Brain microvascular endothelial cell (primary cell): ENCODE results near the gene BCL2.

Source experiments
- DNase-seq: peaks from one replicate; pipeline ENCODE4 v3.0.0-alpha.2; 2020
- H3K27ac ChIP-seq: fragments of 250-450 bp; sonication (Bioruptor Pico); 2 replicates; pipeline ENCODE4 v1.5.1; 2020; ENCODE audit warnings: mild to moderate bottlenecking, moderate library complexity
- H3K27me3 ChIP-seq: fragments of 250-450 bp; sonication (Bioruptor Pico); replicated peaks from 2 replicates; pipeline ENCODE4 v1.5.1; 2020; ENCODE audit warnings: mild to moderate bottlenecking
- H3K36me3 ChIP-seq: fragments of 250-450 bp; sonication (Bioruptor Pico); replicated peaks from 2 replicates; pipeline ENCODE4 v1.5.1; 2020; ENCODE audit warnings: mild to moderate bottlenecking
- H3K4me3 ChIP-seq: 2 replicates; pipeline ENCODE4 v1.5.1; 2011; ENCODE audit warnings: low read depth, mild to moderate bottlenecking, control low read depth, low read length, moderate library complexity
- CTCF ChIP-seq: IDR thresholded peaks from 2 replicates; pipeline ENCODE4 v1.5.1; 2011; ENCODE audit warnings: low read depth, mild to moderate bottlenecking, moderate library complexity, low read length, control low read depth, inconsistent platforms; ENCODE audit errors: missing control alignments
- in situ Hi-C: cut with HindIII; loops from 2 replicates; pipeline ENCODE4 v1.10.0; 2017; ENCODE audit warnings: low sequenced_read_pairs, low pct_ligation_motif_present

Gene BCL2

GRCh38 chr18:63297687-63298399 is 21.7 kb downstream of the BCL2 start:
- H3K36me3 ChIP-seq = no peaks in the 10 kb centered on the region
- H3K27me3 ChIP-seq = no peaks in the 10 kb centered on the region
- no peak overlapping the region for H3K27ac ChIP-seq
- H3K4me3 ChIP-seq = no peak overlapping the region
- in situ Hi-C loops = no loop called here
- no peak for TF ChIP-seq CTCF
- DNase-seq = no peak

DNA sequence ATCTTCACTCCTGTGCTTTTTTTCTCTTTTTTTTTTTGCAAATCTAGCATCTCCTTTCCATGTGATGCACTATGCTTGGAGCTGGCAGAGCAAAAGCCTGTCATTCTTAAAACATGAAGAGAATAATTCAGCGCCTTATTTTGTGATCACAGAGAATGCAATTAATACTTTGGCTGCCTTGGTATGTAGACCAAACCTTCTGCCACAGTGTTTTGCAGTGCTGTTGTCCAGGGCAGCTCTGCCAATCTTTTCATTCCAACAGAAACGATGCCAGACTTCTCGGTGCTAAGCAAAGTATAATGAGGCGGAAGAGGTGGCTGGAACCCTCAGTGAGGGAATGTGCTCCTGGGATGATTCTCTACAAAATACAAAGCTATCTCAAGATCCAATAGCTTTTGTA is 25.6 kb downstream of the BCL2 start:
- no peaks in the 10 kb centered on the region for H3K27me3 ChIP-seq
- no peak overlapping the region for H3K27ac ChIP-seq
- DNase-seq = no peak
- H3K36me3 ChIP-seq = no peaks in the 10 kb centered on the region
- no peak for TF ChIP-seq CTCF
- in situ Hi-C loops = no loop called here
- H3K4me3 ChIP-seq = no peak overlapping the region

DNA sequence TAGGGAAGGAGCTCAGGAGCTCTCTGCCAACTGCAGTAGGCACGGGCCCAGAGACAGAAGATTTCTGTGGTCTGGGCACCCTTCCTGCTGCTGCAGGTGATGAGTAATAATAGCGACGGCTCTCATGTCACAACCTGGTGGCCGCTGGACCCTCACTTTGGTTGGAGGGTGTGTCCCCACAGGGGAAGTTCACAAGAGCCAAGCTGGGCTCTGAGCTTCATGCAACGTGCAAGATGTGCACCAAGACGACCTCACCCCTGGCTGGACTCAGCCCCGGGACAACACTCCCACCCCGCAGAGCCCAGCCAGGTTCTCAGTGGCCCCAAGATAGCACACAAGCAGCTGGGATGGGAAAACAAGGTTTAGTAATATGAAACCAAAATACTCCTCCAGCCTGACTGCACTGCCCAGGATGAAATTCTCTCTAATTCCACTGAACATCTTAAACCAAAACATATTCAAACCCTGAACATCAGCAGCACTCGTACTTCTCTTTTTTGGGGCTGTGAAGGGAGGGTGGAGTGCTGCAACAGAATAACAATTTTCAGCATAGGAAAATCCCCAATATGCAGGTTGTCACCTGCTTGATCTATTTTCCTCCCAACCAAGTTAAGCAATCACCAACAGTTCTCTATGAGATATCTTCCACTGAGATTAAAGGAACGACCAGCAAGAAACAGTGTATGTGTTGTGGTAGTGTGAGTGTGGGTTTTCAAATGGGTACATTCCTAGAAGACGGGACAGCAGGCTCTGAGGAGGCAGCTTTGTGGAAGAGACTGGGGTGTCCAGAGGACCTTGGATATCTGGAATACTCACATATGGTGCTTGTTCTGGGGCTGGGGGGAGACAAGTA is 26.5 kb downstream of the BCL2 start:
- no peak for TF ChIP-seq CTCF
- Histone ChIP-seq H3K27ac (no peak overlapping the region), H3K27me3 (no peaks in the 10 kb centered on the region), H3K4me3 (no peak overlapping the region), H3K36me3 (no peaks in the 10 kb centered on the region)
- DNase-seq = no peak
- in situ Hi-C loops = no loop called here

GRCh38 chr18:63291278-63291677 is 28.3 kb downstream of the BCL2 start:
- H3K36me3 ChIP-seq = no peaks in the 10 kb centered on the region
- no peaks in the 10 kb centered on the region for H3K27me3 ChIP-seq
- TF ChIP-seq CTCF = no peak
- no peak overlapping the region for H3K4me3 ChIP-seq
- H3K27ac ChIP-seq = no peak overlapping the region
- no peak for DNase-seq
- in situ Hi-C loops = no loop called here

- no peak overlapping the region for H3K4me3 ChIP-seq
These were observed 28.8 kb downstream of the BCL2 start for GRCh38 chr18:63290821-63291200.

More at GRCh38 chr18:63290821-63291200, 28.8 kb downstream of the BCL2 start:
- Histone ChIP-seq H3K27ac (no peak overlapping the region), H3K36me3 (no peaks in the 10 kb centered on the region), H3K27me3 (no peaks in the 10 kb centered on the region)
- no peak for DNase-seq
- no peak for TF ChIP-seq CTCF
- in situ Hi-C loops = no loop called here
